ENCODE results near the gene C9orf78.

Gene C9orf78

DNA sequence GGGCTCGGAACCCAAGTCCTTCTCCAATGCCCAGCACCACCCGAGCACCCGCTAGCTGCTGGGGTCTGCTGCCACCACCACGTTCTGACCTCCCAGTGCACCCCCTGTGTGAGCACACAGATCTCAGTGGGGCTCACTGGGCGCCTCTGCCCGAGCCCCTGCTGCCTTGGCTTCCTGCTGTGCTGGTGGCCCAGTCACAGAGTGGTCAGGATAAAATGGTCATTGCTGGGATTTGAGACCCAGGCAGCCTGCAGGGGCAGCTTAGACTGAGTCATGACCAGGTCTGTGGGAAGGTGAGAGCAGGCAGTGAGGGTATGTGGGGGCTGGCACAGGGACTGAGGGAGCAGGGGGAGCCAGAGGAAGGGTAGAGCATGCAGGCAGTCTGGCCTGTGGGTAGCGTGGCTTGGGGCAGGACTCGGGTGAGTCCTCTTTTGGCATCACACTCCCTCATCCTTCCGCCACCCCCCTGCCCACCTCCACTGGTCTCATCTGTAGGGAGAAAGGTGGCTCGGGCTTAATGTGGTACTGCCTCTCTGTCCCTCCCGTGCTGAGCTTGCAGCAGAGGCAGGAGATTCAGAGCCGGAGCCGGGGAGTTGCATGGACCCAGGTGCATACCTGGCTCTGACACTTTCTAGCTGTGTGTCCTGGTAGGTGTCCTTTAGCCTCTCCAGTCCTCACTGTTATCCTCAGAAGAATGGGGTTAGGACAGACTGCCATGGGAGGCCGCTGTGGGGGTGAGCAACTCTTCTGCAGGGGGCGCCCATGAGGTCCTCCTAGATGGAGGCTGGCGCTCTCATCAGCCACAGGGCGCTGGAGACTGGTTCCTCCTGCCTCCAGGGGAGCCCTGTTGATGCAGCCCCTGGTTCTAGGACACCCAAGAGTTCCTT, 32.3 kb upstream of the C9orf78 start:
- in situ Hi-C loops (cut with HindIII; ENCODE audit: low sequenced_read_pairs), result no loop called here
- no peak for DNase-seq (ENCODE audit: low read depth)
- TF ChIP-seq, protein P1, sequence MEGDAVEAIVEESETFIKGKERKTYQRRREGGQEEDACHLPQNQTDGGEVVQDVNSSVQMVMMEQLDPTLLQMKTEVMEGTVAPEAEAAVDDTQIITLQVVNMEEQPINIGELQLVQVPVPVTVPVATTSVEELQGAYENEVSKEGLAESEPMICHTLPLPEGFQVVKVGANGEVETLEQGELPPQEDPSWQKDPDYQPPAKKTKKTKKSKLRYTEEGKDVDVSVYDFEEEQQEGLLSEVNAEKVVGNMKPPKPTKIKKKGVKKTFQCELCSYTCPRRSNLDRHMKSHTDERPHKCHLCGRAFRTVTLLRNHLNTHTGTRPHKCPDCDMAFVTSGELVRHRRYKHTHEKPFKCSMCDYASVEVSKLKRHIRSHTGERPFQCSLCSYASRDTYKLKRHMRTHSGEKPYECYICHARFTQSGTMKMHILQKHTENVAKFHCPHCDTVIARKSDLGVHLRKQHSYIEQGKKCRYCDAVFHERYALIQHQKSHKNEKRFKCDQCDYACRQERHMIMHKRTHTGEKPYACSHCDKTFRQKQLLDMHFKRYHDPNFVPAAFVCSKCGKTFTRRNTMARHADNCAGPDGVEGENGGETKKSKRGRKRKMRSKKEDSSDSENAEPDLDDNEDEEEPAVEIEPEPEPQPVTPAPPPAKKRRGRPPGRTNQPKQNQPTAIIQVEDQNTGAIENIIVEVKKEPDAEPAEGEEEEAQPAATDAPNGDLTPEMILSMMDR (IDR thresholded peaks at IDR 0.05; ENCODE audit: low read depth, low read length, missing control alignments), result no peak
- no peak overlapping the region for H3K4me3 ChIP-seq (ENCODE audit: low read depth, low read length)

DNA sequence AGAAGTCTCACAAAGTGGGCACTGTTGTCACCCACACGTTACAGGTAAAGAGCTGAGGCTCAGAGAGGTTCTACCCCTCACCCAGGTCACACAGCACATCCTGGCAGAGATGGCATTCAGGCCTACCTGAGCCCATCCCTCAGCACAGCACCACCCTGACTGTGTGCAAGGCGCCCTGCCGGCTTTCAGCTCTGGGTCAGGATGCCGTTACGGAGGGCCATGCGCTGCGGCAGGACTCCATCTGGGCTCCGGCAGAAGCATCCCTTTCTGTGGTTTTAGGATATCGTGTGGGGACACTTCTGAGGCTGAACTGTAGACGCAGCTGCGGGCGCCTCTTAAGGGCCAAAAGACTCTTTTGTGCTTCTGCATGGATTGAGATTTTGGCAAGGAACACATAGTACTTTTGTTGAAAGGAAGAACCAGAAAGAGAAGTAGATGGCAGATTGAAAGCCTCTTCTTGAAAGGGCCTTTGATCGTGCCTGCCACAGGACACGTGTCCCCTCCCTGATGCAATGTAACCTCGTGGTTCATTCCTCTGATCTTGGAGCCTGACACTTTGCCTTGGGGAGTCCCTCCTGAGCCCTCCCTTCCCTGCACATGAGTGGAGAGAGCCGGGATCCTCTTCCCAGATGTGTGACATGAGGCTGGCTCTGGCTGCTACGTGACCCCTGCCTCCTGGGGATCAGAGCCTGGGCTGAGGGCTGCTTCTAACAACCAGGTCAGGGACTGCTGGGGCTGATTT, 31.5 kb upstream of the C9orf78 start:
- in situ Hi-C loops (cut with HindIII; ENCODE audit: low sequenced_read_pairs), result no loop called here
- DNase-seq (ENCODE audit: low read depth), result no peak

DNA sequence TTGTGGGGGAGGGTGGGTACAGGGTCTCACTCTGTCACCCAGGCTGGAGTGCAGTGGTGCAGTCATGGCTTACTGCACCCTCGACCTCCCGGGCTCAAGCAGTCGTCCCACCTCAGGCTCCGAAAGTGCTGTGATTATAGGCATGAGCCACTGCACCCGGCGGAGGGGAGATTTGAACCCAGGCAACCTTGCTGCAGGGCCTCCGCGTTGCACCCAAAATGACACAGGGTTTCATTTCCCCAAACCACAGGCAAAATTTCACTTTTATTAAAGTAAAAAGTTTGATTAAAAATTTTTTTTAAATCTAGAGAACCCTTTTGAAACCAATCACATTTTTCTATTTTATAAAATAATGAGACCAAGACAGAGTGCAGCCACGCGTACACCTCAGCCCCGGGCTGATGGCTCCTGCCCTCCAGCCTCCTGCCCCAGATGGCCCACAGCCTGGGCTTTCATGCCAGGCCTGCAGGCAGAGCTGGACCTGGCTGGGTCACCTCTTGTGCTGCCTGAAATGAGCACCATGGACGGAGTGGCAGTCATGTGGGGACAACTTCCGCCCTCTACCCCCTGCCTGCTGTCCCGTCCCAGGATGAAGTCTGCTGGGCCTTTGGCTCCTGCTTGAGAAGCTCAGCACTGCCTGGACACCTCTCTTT, 30.7 kb upstream of the C9orf78 start:
- in situ Hi-C loops (cut with HindIII; ENCODE audit: low sequenced_read_pairs), result no loop called here
- TF ChIP-seq, protein P1 (IDR thresholded peaks at IDR 0.05; ENCODE audit: low read depth, low read length, missing control alignments), result no peak
- no peak for DNase-seq (ENCODE audit: low read depth)
- H3K4me3 ChIP-seq (ENCODE audit: low read depth, low read length), result no peak overlapping the region

More for the DNA sequence above, 31.5 kb upstream of the C9orf78 start:
- no peak overlapping the region for H3K4me3 ChIP-seq (ENCODE audit: low read depth, low read length)
- TF ChIP-seq, protein P1 (IDR thresholded peaks at IDR 0.05; ENCODE audit: low read depth, low read length, missing control alignments), result no peak

DNA sequence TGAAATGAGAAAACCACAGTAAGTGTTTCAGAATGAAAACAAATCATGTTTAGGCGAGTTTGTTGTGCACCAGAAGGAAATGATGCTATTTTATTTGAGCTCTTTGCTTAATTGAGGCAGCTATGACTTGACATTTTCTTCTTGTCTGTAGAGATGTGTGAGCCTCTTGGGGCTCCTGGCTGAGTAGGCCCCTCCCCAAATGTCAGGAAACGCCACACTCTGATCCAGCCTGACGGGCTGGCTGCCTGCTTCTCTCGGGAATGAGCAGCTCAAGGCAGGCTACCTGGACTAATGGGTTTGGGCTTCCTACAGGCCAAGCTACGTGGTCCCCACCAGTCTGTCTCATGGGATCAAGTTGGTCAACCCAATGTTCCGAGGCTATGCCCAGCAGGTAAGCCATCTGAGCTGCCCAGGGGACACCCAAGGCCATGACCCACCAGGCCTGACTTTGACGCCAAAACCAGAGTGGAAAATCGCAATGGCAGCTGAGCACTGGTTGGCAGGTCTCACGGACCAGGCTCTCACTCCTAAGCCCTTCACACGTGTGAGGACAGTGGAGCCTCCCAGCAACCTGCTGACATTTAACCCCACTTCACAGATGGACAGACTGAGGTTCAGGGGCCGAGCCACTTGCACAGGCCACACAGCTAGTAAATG, 30.0 kb upstream of the C9orf78 start:
- DNase-seq (ENCODE audit: low read depth), result no peak
- in situ Hi-C loops (cut with HindIII; ENCODE audit: low sequenced_read_pairs), result no loop called here
- no peak overlapping the region for H3K4me3 ChIP-seq (ENCODE audit: low read depth, low read length)
- TF ChIP-seq, protein P1 (IDR thresholded peaks at IDR 0.05; ENCODE audit: low read depth, low read length, missing control alignments), result no peak

DNA sequence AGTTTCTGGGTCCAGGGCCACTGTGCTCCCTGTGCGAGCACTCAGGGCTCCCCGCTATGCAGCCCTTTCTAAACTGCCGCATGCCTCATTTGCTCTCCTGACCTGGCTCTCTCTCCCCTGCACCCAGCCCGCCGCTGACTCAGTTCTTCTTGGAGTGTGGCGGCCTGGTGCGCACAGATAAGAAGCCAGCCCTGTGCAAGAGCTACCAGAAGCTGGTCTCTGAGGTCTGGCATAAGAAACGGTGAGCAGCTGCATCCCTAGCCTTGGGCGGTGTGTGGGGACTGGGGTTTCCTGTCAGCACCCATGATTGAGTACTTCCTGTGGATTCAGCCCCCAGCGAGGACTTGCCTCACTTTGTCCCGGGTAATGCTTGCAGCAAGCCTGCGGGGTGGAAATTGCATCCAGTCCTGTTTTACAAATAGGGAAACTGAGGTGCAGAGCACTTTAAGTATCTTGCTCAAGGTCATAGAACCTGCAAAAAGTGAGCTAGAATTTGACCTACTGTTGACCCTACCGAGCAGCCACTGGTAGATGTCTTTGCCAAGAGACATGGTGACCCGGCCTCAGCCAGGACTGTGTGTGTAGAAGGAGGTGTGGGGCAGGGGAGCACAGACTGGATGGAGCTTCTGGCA, 28.1 kb upstream of the C9orf78 start:
- in situ Hi-C loops (cut with HindIII; ENCODE audit: low sequenced_read_pairs), result no loop called here
- DNase-seq (ENCODE audit: low read depth), result peak; percentile 45
- TF ChIP-seq, protein P1 (IDR thresholded peaks at IDR 0.05; ENCODE audit: low read depth, low read length, missing control alignments), result no peak
- no peak overlapping the region for H3K4me3 ChIP-seq (ENCODE audit: low read depth, low read length)
